Left forelimb (tissue), 1 donor: ENCODE results near the gene CIPC.

ENCODE experiments used
- DNase-seq: peaks from one replicate; pipeline ENCODE4 v3.0.0-alpha.2; 2018; ENCODE audit warnings: low spot score

The CIPC gene

DNA sequence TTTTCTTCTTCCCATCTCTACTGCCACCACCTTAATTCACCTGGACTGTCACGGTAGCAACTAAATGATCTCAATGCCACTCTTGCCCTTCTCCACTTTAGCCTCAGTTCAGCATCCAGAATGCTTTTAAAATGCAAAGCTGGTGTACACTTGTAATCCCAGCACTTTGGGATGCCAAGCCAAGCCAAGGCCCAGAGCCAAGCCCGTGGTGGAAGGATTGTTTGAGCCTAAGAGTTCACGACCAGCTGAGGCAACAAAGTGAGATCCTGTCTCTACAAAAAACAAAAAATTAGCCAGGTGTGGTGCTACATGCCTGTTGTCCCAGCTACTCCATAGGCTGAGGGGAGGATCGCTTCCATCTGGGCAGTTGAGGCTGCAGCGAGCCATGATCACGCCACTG is 5.9 kb downstream of the CIPC start:
- no peak for DNase-seq

DNA sequence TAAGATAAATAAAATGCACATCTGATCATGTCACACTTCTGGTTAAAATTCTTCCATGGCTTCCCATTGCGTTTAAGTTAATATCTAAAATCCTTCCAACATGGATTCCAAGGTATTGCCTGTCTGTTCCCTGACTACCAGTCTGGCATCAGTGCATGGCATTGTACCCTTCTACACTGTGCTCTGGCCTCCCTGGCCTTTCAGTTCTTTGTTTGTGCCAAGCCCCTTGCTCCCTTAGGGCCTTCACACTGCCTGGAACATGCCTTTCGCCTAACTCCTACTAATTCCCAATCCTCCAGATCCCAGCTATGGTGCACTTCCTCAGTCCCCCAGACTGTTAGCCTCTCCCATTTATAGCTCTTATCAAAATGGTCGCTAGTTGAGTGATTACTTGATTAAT is 6.3 kb downstream of the CIPC start:
- DNase-seq = no peak

- no peak for DNase-seq
Measured at GRCh38 chr14:77105145-77105939, 7.3 kb downstream of the CIPC start.

DNA sequence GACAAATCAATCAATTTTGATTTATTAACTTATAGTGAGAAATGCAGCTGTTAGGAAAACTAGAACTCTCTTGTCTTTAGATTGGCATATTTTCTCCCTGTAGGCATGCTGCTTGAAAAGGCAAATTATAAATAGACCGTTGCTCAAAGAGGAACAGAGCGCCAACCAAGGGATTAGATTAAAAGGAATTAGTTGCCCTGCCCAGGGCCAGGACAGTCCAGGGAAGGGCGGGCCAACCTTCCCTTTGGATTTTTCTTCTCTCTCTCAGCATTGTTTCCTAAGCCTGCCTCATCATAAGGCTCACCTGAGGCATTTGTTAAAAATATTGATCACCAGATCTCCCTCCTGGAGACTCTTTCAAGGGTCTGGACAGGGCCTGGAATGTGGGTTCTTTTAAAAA is 8.6 kb downstream of the CIPC start:
- DNase-seq = no peak

GRCh38 chr14:77107228-77107627 is 9.2 kb downstream of the CIPC start:
- DNase-seq = no peak

- no peak for DNase-seq
Measured at GRCh38 chr14:77108753-77109152, 10.7 kb downstream of the CIPC start.

DNA sequence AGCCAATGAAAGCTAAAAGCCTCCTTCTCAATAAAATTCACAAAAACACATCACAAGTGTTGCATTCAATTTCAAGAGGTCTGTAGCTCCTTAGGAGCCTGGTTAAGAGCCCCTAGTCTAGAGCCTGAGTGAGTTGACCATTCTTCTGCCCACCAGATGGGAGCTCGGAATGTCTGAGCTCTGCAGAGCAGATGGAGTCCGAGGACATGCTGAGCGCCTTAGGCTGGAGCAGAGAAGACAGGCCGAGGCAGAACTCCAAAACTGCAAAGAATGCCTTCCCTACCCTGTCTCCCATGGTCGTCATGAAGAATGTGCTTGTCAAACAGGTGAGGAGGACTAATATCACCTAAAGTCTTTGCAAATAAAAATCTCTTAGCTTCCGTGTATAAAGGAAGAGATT is 11.6 kb downstream of the CIPC start:
- no peak for DNase-seq

DNA sequence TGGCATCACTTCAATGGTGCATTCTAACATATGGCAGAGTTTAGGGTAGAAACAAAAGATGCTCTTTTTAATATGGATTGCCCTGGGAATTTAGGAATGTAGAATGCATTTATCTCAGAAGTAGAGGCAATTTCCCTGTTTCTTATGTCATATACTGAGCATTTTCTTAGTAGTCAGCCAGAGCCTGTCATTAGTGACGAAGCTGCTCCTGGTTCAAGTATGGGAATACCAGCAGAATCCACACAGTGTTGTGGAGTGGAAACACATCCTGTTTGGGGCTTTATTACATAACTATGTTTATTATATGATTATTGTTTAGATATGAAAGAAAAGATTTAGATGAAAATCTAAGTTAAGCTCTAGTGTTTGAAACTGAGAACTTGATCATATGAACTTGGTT is 12.2 kb downstream of the CIPC start:
- no peak for DNase-seq

DNA sequence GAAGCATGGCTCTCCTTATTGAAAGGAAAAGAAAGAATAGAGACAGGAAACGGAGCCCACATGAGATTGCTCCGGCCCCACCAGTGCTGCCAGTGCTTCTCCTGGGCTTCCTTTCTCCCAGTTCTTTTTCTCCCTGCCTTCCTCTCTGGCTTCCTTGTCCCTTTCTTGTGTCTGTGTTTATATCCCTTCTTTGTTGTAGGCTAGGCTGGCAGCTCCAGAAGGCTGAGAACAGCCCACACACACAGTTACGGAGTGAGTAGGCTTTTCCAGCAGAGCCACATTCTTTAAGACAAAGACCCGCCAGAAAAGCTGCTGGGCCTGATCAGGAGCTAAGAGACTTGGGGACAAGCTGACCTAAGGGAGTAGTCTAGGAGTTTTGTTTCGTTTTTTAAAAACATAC is 13.0 kb downstream of the CIPC start:
- no peak for DNase-seq

- no peak for DNase-seq
Measured at GRCh38 chr14:77113644-77114043, 15.6 kb downstream of the CIPC start.

GRCh38 chr14:77114609-77115008 is 16.6 kb downstream of the CIPC start:
- no peak for DNase-seq

GRCh38 chr14:77116172-77116817 is 18.2 kb downstream of the CIPC start:
- DNase-seq = no peak

- DNase-seq = no peak
Measured at GRCh38 chr14:77119851-77120250, 21.8 kb downstream of the CIPC start.

GRCh38 chr14:77120771-77121743 is 23.0 kb downstream of the CIPC start:
- DNase-seq = no peak

- no peak for DNase-seq
Measured at GRCh38 chr14:77122526-77123125, 24.6 kb downstream of the CIPC start.

DNA sequence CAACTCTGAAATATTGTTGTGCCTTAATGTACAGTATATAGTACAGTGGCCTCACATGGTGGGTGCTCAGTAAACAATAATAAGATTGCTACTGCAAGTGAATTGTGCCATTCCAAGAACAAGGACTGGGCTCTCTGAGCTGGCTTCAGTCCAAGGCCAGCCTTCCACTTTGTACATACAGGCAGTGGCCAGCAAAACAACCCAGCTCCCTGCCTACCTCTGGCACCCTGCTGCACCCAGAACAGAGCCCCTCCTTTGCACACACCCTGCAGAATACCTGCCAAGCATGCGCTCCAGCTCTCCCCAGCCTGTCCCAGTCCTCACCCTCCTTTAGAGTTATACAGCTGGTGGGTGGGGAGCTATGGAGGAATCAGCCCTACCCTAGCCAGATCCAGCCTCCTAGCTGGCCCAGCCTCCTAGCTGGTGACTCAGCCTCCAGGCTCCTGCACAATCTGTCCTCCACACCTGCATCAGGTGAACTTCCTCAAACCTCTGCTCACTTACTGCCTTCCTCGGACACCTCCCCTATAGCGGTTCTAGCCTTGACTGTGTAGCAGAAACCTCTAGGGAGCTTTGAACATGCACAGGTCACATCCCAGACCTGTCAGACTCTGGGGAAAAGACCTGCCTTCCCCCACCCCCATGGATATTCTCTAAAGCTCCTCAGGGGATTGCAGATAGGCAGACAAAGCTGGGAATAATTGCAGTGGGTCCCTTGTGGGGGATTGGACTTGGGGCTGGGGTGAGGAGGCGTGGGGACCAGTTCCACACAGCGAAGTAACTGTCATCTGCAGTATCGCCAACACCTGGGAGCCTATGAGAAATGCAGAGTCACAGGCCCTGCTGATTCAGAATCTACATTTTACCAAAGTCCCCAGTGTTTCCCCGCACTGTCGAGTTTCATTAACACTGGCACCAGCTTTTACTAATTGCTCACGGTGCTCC is 25.6 kb downstream of the CIPC start:
- no peak for DNase-seq

DNA sequence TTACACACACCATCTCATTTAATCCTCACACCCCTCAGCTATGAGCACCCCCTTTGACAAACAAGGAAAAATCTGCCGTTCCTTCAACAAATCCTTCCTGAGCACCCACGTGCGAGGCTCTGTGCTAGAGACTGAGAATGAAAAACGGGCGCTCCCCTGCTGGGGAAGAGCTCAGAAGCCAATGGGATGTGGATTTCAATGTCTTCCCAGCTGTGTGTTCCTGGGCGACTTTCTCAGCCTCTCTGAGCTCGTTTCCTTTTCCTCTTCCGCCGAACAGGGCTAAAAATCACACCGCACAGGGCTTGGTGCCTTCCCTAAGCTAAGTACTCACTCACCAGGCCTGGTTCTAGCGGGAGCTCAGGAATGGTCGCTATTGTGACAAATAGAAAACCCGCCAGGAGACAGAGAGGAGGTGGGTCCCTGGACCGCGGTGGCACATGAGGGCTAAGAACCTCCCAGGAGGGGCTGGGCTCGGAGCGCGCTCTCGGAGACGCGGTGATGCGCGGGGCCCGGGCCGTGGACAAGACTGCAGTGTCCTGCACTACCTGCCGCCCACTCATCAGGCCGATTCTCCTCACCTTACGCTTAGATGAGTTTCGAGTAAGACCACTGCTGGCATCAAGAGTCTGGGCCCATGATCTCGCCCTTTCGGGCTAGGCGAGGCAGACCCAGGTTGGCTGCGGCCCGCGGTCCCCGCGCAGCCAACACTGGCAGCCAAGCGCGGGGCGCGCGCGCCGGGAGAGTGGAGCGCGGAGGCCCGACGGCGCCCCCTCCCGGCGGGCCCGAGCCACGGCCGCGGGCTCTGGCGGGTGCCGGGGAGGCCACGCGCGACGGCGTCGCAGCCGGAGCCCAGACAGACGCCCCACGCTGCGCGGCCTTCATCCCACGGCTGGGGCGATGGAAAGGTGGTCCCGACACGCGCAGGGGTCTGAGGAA is 26.6 kb downstream of the CIPC start:
- DNase-seq = no peak

GRCh38 chr14:77125281-77125801 is 27.3 kb downstream of the CIPC start:
- DNase-seq = no peak

GRCh38 chr14:77125823-77126325 is 27.8 kb downstream of the CIPC start:
- DNase-seq = no peak
